SKM-1 (cell line): ENCODE measurements around the gene PTPRS.
A peak's percentile ranks its signal among the peaks of the same experiment; 100 is the strongest.
"Not testable (repeated sequence)": the region's sequence is repeated elsewhere in the genome, so short reads cannot be mapped to it uniquely, and the experiment has no call there.

Experiments
- DNase-seq: peaks from one replicate; lab custom pipeline; 2025; ENCODE audit not compliant: unreplicated experiment; lab: John Stamatoyannopoulos, UW

PTPRS gene

DNA sequence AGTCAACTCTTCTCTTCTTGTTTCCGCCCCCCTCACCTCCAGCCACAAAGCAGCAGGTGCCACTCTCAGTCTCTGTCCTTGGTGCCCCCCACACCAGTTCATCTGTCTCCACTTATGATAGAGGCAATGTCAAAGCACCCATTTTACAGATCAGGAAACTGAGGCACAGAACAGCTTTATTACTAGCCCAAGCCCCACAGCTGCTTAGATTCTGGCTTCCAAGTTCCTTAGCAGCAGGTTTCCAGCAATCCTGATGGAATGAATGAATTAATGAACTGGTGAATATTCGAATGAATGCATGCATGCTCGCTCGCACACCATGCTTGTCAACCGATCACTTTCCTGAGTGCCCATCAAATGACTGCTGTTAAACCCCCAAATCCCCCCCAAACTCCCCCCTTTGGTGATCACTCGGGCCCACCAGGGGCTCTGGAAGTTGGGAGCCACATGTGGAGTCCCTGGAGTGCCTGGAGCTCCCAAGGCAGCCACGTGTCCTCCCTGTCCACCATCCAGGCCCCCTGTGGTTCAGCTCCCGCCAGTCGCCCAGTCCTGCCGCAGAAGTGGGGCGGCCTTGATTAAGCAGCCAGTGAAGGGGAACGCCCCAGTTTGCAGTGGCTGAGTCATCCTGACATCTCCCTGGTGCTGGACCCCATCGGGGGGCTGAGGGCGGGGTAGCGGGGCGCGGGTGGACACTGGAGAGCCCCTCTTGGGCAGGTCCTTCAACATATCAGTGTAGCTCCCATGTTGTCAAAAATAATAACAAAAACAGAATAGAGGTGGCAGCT lies 6.8 kb downstream of the PTPRS start:
- DNase-seq = no peak

DNA sequence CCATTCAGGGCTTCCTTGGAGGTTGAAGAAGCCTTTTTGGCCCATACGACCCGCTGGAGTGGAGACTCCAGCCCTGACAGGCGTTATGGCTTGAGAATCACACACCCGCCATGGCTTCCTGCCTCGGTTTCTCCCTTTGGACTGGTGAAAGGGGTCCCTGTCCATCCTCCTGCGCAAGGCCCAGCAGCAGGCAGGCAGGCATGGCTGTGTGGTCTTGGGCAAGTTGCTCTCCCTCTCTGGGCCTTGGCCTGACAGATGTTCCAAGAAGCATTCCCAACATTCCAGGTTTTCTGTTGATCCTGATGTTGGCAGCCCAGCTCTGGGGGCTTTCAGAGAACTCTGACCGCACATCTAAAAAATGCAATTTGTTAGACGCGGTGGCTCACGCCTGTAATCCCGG lies 8.1 kb downstream of the PTPRS start:
- no peak for DNase-seq

DNA sequence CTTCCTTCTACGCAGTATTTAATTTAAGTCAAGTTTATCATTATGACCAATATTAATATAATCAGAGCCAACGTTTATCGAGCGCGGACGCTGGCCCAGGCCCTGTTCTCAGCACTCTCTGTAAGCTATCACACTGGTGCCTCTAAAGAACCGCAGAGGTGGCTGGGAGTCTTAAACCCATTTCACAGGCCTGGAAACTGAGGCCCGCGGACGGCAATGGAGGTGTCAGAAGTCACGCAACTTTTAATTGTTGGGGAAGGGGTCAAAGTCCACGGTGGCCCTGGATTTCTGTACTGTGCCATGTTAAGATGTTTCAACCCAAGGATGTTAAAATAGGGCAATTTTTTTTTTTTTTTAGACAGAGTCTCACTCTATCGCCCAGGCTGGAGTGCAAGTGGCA lies 8.8 kb downstream of the PTPRS start:
- DNase-seq = no peak

DNA sequence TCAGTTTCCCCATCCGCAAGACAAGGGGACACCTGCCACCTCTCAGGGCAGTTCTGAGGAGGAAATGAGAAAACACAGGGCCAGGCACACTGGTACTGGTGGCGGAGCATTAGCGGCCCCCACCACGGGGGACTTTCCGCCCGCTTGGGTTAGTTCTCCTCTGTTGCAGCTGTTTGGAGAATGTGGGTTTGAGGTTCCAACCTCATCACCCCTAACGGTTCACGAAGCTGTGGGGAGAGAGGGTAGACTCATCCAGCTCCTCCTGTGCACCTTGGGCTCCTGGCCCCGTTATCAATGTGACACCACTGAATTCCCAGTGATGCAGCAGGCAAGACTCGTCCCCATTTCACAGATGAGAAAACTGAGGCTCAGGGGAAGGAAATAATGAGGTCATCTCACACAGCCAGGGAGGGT lies 10.3 kb downstream of the PTPRS start:
- DNase-seq = no peak

DNA sequence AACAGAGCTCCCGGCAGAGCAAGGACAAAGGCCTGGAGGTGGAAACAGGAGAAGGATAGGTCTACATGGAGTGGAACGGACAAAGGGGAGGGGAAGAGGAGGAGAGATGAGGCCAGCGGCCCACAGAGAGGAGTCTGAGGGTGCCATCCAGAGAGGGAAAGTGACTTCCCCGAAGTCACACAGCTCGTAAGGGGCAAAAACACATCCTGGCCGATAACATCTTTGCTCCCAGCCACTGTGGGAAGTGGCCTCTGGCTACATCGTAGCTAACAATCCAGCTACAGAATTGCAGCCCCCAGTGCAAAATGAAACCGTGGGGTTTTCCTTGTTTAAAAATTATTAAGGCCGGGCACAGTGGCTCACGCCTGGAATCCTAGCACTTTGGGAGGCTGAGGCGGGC lies 11.5 kb downstream of the PTPRS start:
- no peak for DNase-seq

DNA sequence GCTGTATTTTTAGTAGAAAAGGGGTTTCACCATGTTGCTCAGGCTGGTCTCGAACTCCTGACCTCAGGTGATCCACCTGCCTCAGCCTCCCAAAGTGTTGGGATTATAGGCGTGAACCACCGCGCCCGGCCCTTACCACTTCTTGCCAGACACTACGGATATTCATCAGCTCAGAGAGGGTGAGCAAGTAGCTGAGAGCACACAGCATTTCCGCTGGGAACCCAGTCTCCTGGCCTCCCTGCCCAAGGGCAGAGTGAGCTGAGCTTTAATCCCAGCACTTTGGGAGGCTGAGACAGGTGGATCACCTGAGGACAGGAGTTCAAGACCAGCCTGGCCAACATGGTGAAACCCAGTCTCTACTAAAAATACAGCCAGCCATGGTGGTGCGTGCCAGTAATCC lies 12.2 kb downstream of the PTPRS start:
- DNase-seq = not testable (repeated sequence)

DNA sequence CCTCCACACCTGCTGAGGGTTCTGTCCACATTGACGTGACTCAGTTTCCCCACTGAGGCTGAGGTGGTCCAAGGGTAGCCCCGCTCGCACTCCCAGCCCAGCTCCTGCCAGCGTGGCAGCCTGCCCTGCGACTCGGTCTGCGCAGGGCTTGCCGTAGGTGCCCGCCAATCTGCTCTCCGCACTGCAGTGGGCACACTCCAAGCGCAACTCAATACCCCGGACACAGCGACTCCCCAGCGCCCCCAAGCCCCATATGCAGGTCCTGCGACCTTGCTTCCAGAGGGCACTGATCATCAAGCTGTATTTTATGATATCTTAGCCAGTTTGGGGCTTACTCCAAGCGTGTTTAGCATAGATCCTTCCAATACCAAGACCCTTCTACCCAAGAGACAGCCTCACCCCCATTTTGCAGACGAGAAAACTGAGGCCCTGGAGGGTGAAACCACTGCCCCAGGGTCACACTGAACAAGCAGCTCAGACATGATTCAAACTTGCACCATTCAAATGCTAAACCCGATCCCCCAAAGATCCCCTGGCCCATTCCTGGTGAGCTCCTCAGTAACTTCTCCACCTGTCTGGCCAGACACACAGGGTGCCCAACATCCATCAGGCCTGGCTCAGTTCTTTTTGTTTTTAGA lies 13.5 kb downstream of the PTPRS start:
- DNase-seq = no peak

DNA sequence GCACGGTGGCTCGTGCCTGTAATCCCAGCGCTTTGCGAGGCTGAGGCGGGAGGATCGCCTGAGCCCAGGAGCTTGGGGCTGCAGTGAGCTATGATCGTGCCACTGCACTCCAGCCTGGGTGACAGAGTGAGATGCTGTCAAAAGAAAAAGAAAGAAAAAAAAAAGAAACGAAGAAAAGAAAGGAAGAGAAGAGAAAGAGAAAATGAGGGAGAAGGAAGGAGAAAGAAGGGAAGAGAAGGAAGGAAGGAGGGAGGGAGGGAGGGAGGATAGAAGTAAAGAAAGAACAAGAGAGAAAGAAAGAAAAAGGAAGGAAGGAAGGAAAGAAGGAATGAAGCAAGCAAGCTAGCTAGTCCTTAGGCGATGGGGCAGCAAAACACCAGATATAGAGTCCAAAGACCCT lies 14.1 kb downstream of the PTPRS start:
- no peak for DNase-seq

DNA sequence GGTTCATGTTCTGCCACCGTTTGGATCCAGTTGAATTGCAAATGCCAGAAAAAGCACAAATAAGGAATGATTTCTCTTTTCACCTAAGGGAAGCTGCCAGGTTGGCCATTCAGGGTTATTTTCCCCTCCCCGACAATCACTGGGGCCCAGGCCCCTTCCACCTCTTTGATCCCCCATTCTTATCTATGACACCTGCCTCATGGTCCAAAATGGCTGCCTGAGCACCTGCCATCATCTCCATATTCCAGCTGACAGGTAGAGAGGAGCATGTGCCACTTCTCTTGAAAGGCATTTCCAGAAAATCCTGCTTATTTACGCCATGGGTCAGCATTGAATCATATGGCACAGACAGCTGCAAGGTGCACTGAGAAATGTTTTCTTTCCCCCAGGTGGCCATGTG lies 15.7 kb downstream of the PTPRS start:
- DNase-seq = no peak

DNA sequence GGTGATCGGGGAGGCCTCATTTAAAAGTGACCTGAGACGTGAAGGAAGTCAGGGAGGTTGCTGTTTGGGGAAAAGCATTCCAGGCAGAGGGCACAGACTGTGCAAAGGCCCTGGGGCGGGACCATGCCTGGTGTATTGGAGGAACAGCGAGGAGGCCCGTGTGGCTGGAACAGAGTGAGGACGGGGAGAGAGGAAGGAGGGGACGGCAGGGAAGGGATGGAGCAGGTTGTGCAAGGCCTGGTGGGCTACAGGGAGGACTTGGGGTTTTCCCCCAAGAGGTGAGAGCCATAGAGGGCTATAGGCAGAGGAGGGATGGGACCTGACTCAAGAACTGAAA lies 17.2 kb downstream of the PTPRS start:
- DNase-seq = no peak

DNA sequence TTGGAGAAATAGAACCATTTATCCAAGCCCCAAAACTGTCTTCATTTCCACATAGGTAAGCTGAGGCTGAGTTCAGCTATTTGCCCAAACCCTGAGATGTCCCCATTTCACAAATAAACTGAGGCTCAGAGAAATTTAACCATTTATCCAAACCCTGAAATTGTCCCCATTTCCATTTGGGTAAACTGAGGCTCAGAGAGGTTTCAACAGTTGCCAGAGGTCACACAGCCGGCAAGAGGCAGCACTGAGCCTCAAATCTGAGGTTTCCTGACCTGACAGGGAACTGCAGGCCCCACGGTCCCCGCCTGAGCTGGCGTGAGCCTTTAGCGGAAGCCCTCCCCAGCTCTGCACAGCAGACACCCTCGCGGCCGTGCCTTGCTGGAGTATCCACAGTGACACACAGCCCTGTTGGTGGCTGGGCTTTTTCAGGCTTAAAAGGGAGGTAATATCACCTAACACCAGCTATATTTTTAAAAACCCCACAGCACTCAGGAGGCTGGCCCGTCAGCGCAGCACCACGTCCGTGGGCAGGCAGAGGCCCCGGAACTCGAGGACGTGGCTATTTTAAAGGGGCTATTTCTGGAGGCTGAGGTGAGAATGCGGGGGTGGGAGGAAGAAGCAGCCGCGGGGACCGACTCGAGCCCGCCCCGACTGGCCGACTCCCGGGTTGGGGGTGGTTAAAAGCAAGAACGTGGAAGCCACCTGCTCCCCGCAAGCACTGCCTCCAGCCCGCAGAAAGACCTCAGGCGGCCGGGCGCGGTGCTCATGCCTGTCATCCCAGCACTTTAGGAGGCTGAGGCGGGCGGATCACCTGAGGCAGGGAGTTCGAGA lies 18.5 kb downstream of the PTPRS start:
- peak; percentile 17 for DNase-seq

DNA sequence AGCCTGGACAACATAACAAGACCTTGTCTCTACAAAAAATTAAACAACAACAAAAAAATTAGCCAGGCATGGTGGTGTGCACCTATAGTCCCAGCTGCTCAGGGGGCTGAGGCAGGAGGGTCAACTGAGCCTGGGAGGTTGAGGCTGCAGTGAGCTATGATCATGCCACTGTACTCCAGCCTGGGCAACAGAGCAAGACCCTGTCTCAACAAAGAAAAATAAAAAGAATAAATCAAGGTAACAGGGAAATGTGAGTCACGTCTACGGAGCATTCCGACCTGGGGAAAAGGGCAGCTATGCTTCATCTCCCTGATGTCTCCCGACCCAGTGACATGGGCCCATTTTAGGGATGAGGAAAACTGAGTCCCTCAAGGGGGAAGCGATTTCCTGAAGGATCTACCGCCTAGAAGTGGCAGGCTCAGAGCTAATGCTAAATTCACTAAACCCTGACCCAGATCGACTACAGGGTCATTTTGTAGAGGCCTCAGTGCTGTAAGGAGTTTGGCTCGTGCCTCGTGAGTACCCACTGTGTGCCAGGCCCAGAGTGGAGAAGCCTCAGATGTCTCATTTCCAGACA lies 19.5 kb downstream of the PTPRS start:
- no peak for DNase-seq

DNA sequence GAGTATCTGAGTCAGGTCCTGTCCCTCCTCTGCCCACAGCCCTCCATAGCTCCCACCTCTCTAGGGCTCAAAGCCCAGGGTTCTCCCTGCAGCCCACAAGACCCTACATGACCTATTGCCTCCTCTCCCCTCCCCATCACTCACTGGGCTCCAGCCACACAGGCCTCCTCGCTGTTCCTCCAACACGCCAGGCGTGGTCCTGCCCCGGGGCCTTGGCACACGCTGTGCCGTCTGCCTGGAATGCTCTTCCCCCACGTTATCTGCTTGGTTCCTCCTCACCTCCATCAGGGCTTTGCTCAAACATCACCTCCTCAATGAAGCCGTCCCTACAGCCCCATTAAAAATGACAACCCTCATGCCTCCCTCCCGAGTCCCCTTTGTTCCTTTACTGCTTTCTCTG lies 21.1 kb downstream of the PTPRS start:
- DNase-seq = no peak

DNA sequence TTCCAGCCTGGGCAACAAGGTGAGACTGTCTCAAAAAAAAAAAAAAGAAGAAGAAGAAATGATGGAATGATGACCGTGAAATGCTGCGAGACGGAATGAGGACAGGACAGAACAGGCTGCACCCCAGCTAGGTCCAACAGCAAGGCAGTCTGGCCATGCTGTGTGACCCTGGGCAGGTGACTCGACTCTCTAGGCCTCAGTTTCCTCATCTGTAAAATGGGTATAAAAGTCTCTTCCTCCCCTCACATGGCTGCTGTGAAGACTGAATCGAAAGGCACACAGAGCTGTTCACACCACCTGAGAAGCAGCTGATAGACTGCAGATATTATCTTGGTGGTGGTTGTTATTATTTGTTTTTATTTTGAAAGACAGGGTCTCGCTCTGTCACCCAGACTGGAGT lies 22.3 kb downstream of the PTPRS start:
- DNase-seq = no peak

DNA sequence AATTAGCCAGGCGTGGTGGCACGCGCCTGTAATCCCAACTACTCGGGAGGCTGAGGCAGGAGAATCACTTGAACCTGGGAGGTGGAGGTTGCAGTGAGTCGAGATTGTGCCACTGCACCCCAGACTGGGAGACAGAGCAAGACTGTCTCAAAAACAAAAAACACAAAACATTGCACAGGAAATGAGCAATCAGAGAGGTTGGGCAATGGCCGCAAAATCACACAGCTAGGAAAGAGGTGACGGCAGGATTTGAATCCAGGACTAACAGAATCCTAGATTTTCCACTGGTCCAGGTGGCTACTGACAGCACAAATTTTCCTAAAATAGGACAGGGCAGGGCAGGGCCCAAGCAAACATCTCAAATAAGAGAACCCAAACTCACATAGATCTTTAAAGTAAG lies 23.3 kb downstream of the PTPRS start:
- no peak for DNase-seq

DNA sequence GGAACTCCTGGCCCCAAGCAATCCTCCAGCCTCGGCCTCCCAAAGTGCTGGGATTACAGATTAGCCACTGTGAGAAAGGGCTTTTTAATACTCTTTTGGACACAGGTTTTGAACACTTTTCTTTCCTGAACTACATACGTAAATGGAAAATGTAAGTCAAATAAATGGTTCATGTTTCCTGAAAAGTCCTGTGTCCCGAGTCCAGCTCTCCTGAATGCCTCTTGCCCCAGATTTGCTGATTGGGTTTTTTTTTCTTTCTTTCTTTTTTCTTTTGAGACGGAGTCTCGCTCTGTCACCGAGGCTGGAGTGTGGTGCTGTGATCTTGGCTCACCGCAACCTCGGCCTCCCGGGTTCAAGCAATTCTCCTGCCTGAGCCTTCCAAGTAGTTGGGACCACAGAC lies 24.5 kb downstream of the PTPRS start:
- DNase-seq = no peak

DNA sequence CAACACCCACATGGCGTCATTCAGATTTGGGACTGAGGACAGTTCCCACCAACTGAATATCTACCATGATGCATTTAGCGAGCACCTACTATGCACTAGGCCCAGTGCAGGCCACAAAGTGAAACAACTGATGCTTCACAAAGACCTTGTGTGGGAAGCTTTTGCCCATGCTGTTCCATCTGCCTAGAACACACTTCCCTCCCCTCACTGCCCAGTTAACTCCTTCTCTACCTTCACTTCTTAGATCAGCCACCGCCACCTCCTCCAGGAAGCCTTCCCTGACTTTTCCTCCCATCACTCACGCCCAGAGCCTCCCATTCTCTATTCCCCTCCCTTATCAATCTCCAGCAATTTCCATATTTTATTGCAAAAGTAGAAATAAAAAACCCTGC lies 25.7 kb downstream of the PTPRS start:
- DNase-seq = no peak

DNA sequence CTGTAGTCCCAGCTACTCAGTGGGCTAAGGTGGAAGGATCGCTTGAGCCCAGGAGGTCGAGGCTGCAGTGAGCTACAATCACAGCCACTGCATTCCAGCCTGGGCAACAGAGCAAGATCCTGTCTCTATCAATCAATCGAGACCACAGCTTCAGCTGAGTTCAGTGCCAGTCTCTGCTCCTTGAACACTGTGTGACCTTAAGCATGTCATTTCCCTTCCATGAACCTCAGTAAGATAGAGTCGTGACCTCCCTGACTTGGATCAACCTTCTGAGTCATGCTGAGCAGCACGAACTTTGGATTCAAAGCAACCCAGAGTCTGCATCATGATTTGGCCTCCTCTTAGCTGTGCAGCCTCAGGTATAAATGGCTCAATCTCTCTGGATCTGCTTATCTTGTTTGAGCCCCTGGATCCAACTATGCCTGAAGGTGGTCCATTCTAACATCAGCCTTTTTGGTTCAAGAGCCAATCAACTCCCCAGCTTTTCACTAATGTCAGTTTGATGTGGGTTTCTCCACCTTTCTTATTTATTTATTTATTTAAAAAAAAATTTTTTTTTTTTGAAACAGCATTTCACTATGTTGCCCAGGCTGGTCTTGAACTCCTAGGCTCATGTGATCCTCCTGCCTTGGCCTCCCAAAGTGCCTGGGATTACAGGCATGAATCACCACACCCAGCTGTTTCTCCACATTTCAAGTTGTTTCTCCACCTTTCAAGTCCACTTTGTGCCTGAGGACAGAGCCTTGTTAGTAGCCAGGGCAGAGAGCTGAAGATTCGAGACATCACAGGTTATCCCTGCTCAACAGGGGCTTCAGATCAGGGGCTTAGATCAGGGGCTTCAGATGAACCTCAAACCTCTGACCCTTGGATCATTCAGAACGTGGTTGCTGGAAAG lies 26.4 kb downstream of the PTPRS start:
- no peak for DNase-seq

DNA sequence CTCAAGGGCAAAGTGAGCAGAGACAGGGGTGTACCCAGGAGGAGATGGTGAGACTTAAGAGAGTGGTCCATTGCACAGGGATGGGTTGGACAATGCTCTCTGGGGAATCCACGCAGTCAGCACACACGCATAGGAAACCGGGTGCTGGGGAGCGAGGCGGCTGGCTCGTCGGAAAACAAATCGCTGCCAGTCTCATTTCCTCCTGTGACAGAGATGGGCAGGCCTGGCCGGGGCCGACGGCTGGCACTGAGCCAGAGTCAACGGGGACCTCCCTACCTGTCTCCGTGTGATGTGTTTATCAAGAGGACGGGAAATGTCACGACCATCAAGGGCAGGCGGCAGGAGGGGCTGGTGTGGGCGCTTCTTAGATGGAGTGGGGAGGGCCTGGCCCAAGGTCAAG lies 27.3 kb downstream of the PTPRS start:
- DNase-seq = no peak

DNA sequence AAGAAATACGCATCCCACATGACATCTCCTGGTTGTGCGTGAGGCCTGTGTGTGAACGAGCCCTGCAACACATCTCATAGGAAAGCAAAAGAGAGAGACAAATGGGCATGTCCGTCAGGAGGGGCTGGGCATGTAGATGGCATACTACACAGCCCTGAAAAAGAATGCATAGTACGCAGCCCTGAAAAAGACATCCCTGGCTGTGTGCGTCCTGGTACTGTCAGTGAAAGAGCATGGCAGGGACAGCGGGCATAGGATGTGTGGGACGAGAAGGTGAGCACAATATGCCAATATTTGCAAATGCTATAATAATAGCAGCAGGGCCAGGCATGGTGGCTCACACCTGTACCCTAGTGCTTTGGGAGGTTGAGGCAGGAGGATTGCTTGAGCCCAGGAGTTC lies 28.6 kb downstream of the PTPRS start:
- no peak for DNase-seq
